NCI-H187 (cell line): ENCODE data around the gene KRTAP12-4.
"Not testable (repeated sequence)": the region's sequence is repeated elsewhere in the genome, so short reads cannot be mapped to it uniquely, and the experiment has no call there.

Experiments used
- DNase-seq, 2 experiments: peaks; one replicate each; lab custom pipeline; 2025; lab: John Stamatoyannopoulos, UW

The KRTAP12-4 gene, protein sequence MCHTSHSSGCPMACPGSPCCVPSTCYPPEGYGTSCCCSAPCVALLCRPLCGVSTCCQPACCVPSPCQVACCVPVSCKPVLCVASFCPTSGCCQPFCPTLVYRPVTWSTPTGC

GRCh38 chr21:44654576-44655175 is at the start of gene KRTAP12-4:
Gene KRTAP12-4, minus strand, starts transcription at chr21:44654659. Its CDS starts 45 bp downstream, at chr21:44654614.
- DNase-seq = no peak

DNA sequence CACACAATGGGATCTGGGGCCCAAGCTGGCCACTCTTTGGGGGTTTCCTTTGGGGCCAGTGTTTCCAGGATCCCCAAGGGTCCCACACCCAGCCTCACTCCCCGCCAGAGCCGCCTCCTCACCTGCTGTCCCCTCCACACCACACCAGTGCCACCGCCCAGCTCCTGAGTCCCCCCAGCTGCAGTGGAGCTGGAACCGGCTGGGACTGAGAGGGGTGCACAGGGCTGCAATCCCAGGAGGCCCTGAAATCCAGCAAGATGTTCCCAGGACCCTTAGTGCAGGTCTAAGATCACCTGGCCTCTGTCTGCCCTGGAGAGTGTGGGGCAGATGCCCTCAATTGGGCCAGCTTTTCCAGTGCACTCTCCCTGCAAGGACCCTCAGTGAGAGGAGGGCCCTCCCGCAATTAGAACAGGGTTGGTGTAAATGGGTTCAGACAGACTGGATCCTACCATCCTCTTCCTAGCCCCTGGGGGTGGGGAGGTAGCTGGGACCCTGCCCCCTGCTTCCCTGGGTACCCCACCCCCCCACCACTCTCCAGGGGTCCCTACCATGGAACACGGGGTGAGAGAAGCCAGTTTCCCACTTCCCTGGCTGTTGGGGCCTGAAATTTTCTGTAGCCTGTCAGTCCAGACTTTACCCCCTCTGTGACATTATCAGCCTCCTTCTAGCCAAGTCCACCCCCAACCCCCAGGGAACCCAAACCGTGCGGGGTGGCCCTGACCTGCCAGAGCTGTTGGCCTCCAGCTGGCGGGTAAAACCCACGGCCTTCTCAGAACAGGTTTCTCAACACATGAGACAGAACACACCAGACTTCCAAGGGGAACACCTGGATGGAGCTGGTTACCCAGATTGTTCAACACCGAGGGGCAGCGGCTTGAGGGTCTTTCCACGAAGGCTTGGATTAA is 49.5 kb upstream of the KRTAP12-4 start:
- no peak for DNase-seq

GRCh38 chr21:44702973-44703730 is 48.7 kb upstream of the KRTAP12-4 start:
- DNase-seq = no peak

DNA sequence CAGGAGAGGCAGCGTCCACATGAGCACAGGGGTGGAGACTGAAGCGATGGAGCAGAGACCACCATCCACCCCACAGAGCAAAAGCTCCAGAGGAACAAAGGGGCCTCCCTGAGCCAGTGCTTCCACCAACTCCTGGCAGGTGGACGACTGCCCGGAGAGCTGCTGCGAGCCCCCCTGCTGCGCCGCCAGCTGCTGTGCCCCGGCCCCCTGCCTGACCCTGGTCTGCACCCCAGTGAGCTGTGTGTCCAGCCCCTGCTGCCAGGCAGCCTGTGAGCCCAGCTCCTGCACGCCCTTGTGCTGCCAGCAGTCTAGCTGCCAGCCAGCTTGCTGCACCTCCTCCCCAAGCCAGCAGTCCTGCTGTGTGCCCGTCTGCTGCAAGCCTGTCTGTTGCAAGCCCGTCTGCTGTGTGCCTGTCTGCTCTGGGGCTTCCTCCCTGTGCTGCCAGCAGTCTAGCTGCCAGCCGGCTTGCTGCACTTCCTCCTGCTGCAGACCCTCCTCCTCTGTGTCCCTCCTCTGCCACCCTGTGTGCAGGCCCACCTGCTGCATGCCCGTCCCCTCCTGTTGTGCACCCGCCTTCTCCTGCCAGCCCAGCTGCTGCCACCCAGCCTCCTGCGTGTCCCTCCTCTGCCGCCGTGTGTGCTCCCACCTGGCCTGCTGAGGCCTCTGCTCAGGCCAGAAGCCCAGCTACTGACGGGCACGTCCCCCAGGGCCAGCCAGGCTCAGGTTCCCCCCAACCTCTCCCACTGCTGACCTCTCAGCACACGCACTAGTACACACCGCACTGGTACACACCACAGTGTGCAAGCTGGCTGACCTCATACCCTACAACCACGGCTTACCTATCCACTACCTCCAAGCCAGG is 47.9 kb upstream of the KRTAP12-4 start:
- DNase-seq = no peak

DNA sequence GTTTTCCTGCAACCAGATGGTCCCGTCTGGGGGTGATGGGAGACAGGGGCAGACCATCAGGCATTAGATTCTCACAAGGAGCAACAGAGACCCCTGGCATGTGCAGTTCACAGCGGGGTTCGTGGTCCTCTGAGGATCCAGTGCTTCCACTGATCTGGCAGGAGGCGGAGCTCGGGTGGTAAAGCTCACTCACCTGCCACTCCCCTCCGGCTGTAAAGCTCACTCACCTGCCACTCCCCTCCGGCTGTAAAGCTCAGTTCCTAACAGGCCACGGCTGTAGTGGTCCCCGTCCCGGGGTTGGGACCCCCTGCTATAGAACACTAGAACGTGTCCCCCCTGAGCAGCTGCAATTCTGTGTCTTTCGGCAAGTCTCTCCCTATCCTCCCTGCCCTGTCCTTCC is 47.1 kb upstream of the KRTAP12-4 start:
- no peak for DNase-seq

DNA sequence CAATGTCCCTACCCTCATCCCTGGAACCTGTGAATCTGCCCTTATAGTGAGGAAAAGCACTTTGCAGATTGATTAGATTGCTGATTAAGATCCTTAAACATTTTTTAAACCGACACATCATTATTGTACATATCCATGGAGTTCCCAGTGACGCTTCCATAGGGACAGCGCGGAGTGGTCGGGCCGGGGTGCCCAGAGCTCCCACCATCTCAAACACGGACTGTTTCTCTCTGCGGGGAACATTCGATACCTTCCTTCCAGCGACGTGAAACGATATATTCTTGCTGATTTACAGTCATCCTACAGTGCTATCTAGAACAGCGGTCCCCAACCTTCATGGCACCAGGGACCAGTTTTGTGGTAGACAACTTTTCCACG is 46.6 kb upstream of the KRTAP12-4 start:
- DNase-seq = no peak

DNA sequence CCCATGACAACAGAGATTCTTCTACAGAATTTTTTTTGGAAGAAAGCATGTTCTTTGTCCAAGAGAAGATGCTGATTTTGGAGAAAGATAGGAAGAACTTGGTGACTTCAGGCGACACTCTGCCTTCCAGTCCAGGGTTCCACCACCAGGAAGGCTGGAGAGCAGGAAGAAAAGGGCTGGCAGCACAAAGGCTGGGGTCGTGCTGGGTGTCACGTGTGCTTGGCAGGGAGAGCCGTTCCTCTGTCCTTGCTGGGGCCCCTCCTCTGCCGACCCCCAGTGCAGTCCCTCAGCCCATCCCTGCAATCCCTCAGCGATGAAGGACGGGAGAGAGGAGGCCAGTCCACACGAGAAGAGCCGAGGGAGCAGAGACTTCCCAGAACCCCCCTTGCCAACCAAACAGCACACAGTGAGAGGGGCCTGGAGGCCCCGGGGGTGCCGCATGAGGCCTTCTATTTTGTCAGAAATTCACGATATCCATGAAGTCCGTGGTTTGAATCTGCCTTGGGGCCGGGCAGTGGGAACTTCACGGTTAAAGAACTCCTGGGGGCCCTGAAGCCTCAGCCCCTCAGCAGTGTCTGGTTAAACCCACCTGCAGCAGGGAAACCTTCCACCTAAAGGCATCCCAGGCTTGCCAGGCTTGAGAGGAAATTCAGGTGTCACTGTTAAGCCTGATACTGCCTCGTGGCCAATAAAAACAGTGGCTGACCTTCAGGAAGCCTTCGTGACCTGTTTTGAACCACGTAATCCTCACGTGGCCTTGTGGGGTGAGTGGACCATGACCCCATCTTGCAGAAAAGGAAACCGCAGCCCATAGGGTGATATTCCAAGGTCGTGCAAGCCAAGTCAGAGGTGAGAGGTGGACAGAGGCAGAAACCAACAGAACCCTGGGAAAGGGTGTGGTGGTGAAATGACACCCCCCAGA is 45.9 kb upstream of the KRTAP12-4 start:
- DNase-seq = no peak

GRCh38 chr21:44699502-44700001 is 45.1 kb upstream of the KRTAP12-4 start:
- DNase-seq = no peak

- DNase-seq = no peak
Measured at GRCh38 chr21:44697811-44698734, 43.6 kb upstream of the KRTAP12-4 start.

GRCh38 chr21:44697172-44697810 is 42.8 kb upstream of the KRTAP12-4 start, which contains the start of gene KRTAP10-12:
Gene KRTAP10-12, plus strand, starts transcription at chr21:44697172. Its CDS starts 30 bp downstream, at chr21:44697202.
- not testable (repeated sequence) for DNase-seq

- no peak for DNase-seq
Measured at GRCh38 chr21:44696572-44696971, 42.1 kb upstream of the KRTAP12-4 start.

DNA sequence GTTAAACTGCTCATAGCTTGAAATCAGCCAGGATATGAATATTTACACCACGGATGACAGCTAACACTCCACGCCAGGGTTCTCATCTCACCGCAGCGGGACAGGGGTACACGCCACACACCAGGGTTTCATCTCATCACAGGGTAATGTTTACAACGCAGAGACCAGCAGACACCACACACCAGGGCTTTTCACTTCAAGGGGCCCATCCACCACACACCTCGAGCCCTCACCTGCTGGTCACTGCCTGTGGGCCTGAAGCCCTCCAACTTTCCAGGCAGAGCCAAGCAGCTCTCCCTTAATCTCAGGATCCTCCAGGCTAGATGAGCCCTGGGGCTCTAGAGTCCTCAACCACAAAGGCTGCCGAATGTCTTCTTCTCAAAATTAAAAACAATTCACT is 41.2 kb upstream of the KRTAP12-4 start:
- DNase-seq = no peak

DNA sequence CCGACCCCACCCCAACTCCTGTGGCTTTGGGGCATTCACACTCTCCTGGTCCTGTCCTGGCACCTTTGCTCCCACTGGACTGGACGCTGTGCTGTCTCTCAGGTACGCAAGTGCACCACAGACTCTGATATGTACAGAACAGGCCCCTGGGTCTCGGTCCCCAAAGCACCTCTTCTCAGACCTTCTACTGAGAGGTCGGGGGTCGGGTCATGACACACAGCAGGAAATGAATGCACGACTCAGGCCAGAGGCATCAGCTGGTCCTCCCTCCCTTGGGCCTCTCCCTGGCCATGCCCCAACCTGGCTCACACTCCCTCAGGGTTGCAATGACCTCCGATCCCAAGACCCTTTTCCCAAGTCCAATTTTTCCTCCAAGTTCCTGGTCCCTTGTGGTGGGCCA is 40.7 kb upstream of the KRTAP12-4 start:
- no peak for DNase-seq

- DNase-seq = no peak
Measured at GRCh38 chr21:44694776-44695175, 40.3 kb upstream of the KRTAP12-4 start.

DNA sequence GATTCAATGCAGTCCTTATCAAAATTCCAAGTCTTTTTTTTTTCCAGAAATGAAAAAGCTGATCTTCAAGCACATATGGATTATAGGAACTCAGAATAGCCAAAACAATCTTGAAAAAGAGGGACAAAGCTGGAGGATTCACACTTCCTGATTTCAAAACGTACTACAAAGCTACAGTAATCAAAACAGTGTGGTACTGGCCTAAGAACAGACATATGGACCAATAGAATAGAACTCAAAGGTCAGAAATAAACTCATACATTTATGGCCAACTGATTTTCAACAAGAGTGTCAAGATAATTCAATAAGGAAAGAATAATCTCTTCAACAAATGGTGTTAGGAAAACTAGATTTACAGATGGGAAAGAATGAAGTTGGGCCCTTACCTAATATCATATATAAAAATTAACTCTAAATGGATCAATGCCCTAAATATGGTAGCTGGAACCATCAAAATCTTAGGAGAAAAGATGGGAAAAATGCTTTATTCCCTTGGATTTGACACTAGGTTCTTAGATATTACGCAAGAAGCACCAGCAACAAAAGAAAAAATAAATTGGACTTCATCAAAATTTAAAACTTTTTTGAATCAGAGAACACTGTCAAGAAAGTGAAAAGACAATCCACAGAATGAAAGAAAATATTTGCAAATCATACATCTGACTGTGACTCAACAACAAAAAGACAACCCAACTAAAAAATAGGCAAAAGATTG is 38.5 kb upstream of the KRTAP12-4 start:
- DNase-seq = no peak

- DNase-seq = no peak
Measured at GRCh38 chr21:44691686-44692085, 37.2 kb upstream of the KRTAP12-4 start.

- not testable (repeated sequence) for DNase-seq
Measured at GRCh38 chr21:44689740-44690139, 35.3 kb upstream of the KRTAP12-4 start.

DNA sequence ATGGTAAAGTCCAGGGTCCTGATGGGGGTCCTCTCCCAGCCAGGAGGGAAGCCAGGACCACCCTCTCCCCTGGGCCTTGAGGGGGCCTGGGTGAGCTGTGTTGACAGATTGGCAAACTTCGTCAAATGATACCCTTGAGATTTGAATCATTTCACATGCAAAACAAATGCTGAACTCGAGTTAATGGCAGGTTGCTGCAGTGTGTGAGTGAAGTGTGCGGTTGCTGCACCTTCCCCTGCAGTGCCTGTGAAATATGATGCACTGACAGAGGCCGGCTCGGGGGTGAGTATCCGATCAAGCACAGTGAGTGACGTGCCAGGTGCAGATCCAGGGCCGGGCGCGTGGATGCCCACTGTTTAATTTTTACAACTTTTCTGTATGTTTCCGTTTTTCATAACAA is 33.2 kb upstream of the KRTAP12-4 start:
- DNase-seq = peak; percentile 63 to 74
